Measurements from ENCODE around the gene LST1.

The LST1 gene

GRCh38 chr6:31559958-31560696 lies 25.9 kb upstream of the LST1 start:
- DNase-seq (ENCODE audit: low read depth), result peak; percentile 42

GRCh38 chr6:31560697-31561058 lies 25.4 kb upstream of the LST1 start:
- DNase-seq (ENCODE audit: low read depth), result no peak

- DNase-seq (ENCODE audit: low read depth), result no peak
These were observed 18.3 kb upstream of the LST1 start for GRCh38 chr6:31567531-31568370.

GRCh38 chr6:31568537-31568961 lies 17.5 kb upstream of the LST1 start:
- DNase-seq (ENCODE audit: low read depth), result no peak

GRCh38 chr6:31569861-31570536 lies 16.1 kb upstream of the LST1 start:
- no peak for DNase-seq (ENCODE audit: low read depth)

- no peak for DNase-seq (ENCODE audit: low read depth)
These were observed 13.8 kb upstream of the LST1 start, which contains the start of gene LTA for GRCh38 chr6:31572041-31572911. Gene LTA (plus strand): TSS chr6:31572289. CDS start chr6:31572743, 454 bp downstream.

- DNase-seq (ENCODE audit: low read depth), result no peak
These were observed 12.6 kb upstream of the LST1 start for GRCh38 chr6:31573239-31574105.

GRCh38 chr6:31574106-31575061 lies 11.7 kb upstream of the LST1 start:
- no peak for DNase-seq (ENCODE audit: low read depth)

- no peak for DNase-seq (ENCODE audit: low read depth)
These were observed 10.7 kb upstream of the LST1 start, which contains the start of gene TNF for GRCh38 chr6:31575335-31575901. Gene TNF (plus strand): TSS chr6:31575565. CDS start chr6:31575742, 177 bp downstream.

GRCh38 chr6:31575952-31576685 lies 10.0 kb upstream of the LST1 start:
- DNase-seq (ENCODE audit: low read depth), result no peak

- no peak for DNase-seq (ENCODE audit: low read depth)
These were observed 9.0 kb upstream of the LST1 start for GRCh38 chr6:31576897-31577578.

GRCh38 chr6:31577579-31577966 lies 8.5 kb upstream of the LST1 start:
- DNase-seq (ENCODE audit: low read depth), result no peak

- DNase-seq (ENCODE audit: low read depth), result no peak
These were observed 7.6 kb upstream of the LST1 start for GRCh38 chr6:31578184-31579118.

GRCh38 chr6:31579119-31579505 lies 7.0 kb upstream of the LST1 start:
- no peak for DNase-seq (ENCODE audit: low read depth)

- no peak for DNase-seq (ENCODE audit: low read depth)
These were observed 6.3 kb upstream of the LST1 start for GRCh38 chr6:31579546-31580437.

- DNase-seq (ENCODE audit: low read depth), result no peak
These were observed 5.7 kb upstream of the LST1 start for GRCh38 chr6:31580438-31580740.

Measured in GM04504 (cell line).